ENCODE measurements around the gene LAD1. TPM values are rescaled to one million over a fixed set of nuclear protein-coding genes. Genes with fewer than 3 reads are reported as not detected.

The LAD1 gene
- total RNA-seq, 1 donor from 2014 or later: not detected

GRCh38 chr1:201391651-201392511 lies 7.2 kb downstream of the LAD1 start:
- intact Hi-C loops (cut with micrococcal nuclease): no loop called here

DNA sequence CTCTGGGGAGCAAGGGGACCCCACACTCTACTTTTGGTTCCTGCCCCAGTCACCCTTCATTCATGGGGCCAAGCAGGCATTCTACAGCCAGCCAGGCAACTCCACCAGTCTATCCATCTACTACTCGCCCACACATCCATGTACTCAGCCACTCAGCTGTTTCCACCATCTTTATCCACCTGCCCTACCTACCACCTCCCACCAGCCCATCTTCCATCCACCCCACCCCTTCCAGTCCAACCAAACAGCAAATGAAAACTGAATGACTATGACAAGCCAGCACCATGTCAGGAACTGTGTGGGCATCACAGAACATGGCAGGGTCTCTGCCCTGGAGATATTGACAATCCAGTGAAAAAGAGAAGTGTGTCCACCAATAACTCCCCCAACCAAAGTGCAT lies 7.9 kb downstream of the LAD1 start:
- intact Hi-C loops (cut with micrococcal nuclease): no loop called here

GRCh38 chr1:201389051-201389450 lies 10.1 kb downstream of the LAD1 start:
- intact Hi-C loops (cut with micrococcal nuclease): no loop called here

- intact Hi-C loops (cut with micrococcal nuclease): no loop called here
Measured at GRCh38 chr1:201386208-201386607, 12.9 kb downstream of the LAD1 start.

DNA sequence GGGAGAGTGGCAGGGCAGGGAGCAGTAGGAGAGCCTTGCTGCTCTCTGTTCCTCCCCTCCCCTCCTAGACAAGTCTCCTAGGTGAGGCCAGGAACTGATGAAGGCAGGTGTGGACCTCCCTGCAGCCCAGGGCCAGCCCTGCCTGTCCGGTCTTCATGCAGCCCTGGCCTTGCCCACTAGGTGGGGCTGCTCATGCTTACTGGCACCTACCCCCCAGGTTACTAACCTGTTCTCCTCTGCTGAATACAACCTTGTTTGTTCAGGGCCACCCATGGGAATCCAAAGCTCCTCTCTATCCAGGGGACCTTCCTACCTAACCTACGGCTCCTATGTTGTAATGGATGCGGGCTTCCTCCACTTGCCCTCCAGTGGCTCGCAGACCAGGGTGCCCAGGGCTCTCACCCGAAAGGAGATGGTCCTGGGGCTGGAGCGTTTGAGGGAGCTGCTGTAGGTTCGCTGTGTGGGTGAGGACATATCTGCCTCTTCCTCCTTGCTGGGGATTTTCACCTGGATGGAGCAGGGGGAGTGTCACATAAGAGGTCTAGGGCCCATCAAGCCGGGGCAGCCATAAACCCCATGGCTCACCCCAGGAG lies 13.7 kb downstream of the LAD1 start:
- intact Hi-C loops (cut with micrococcal nuclease): no loop called here

DNA sequence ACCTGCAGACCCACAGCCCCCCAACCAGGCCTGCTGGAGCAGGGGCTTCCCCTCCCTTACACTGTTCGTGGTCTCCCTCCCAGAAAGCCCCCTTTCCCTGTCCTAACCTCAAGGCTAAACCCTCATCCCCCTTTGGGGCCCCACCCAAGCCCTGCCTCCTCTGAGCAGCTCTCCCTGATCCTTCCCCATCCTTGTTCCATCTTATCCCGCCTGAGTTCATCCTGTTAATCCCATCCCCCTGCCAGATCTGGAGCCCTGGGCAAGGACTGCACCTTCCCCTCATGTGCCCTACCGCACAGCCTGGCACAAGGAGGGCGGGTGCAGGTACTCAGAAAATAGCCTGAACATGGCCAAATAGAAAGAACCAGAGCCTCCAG lies 14.7 kb downstream of the LAD1 start:
- intact Hi-C loops (cut with micrococcal nuclease): no loop called here

GRCh38 chr1:201383647-201384405 lies 15.3 kb downstream of the LAD1 start:
- intact Hi-C loops (cut with micrococcal nuclease): no loop called here

GRCh38 chr1:201381130-201381529 lies 18.0 kb downstream of the LAD1 start:
- intact Hi-C loops (cut with micrococcal nuclease): no loop called here

- intact Hi-C loops (cut with micrococcal nuclease): no loop called here
Measured at GRCh38 chr1:201379733-201380242, 19.3 kb downstream of the LAD1 start.

DNA sequence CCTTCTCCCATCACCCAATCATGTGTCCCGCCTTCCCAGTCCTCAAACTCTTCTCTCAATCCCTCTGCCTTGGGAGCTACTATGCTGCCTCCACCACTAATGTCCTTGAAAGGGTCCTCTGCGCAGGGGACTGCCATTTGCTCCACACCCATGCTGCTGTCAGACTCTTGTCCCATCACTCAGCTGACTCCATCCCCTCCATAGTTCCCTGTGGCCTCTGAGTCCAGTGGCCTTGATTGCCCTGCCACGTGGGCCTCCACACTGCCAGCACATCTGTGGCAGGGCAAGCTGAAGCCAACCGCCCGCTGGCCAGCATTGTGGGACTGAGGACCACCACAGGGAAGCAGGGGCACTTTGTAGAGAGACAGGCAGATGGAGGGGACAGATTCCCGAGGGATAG lies 20.3 kb downstream of the LAD1 start:
- intact Hi-C loops (cut with micrococcal nuclease): no loop called here

GRCh38 chr1:201377611-201378092 lies 21.5 kb downstream of the LAD1 start, which contains the start of gene TNNT2:
TNNT2 (minus strand) TSS chr1:201377680; CDS start chr1:201373254, 4,426 bp downstream.
- intact Hi-C loops (cut with micrococcal nuclease): no loop called here

- intact Hi-C loops (cut with micrococcal nuclease): no loop called here
Measured at GRCh38 chr1:201376464-201377374, 22.4 kb downstream of the LAD1 start.

GRCh38 chr1:201376107-201376463 lies 23.0 kb downstream of the LAD1 start:
- intact Hi-C loops (cut with micrococcal nuclease): no loop called here

DNA sequence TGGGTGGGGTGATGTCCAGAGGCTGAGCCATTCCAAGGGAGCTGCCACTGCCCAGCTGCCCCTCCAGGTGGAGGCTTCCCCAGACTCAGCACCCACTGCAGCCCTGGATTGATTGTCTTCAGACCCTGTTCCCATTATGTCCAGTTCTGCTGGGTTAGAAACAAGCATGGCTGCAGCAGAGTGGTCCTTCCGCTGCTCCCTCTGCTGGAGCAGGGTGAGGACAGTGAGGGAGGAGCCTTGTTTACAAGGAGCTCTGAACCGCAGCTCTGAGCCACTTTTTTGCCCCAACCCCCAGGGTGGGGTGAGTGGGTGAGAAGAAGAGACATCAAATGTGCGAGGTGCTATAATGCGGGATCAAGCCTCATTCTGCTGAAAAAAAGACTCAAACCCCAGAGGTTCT lies 24.0 kb downstream of the LAD1 start:
- intact Hi-C loops (cut with micrococcal nuclease): no loop called here

DNA sequence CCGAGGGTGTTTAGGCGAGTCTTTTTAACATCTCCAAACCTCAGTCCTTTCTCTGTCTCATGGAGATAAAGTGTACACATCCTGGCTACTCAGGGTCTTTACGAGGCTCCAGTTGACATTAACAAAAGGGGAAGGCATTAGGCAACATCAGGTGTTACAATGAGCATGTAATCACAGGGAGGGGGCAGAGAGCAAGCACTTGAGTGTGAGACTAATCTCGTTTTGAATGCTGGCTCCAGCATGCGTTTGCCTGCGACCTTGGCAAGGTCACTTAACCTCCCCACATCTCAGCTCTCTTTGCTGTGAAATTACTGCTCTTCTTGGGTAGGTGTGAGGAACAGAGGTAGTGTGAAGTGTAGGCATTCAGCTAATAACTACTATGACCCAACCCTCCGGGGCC lies 24.8 kb downstream of the LAD1 start:
- intact Hi-C loops (cut with micrococcal nuclease): no loop called here

DNA sequence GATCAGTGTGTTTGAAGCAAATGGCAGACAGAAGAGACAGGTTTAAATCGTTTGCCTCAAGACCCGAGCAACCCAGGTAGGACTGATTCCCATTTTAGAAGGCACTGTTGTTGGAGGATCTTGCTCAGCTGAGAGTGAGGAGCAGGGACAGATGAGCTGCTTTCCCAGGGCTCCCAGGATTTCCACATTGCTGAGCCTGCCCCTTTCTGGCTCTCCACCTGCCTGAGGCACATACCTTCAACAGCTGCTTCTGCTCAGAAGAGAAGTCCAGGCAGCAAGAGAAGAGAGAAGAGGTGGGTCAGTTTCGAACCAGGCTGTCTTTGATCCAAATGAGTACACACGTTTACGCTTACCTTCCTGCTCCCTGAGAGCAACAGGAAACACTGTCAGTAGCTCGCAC lies 27.3 kb downstream of the LAD1 start:
- intact Hi-C loops (cut with micrococcal nuclease): no loop called here

- intact Hi-C loops (cut with micrococcal nuclease): no loop called here
Measured at GRCh38 chr1:201371276-201371675, 27.8 kb downstream of the LAD1 start.

GRCh38 chr1:201370500-201370899 lies 28.6 kb downstream of the LAD1 start:
- intact Hi-C loops (cut with micrococcal nuclease): no loop called here

- intact Hi-C loops (cut with micrococcal nuclease): no loop called here
Measured at GRCh38 chr1:201369209-201369608, 29.9 kb downstream of the LAD1 start.

- intact Hi-C loops (cut with micrococcal nuclease): no loop called here
Measured at GRCh38 chr1:201366696-201367095, 32.4 kb downstream of the LAD1 start.

GRCh38 chr1:201365251-201365650 lies 33.9 kb downstream of the LAD1 start:
- intact Hi-C loops (cut with micrococcal nuclease): no loop called here
